ACHN (cell line): ENCODE data around the gene PXMP4.

Experiments
- DNase-seq: peaks from one replicate; pipeline ENCODE4 v3.0.0-alpha.2; 2015
- in situ Hi-C: cut with HindIII; loops from 2 replicates; pipeline ENCODE4 v1.10.0; 2017; ENCODE audit warnings: low sequenced_read_pairs, low pct_ligation_motif_present, low pct_unique_long_range_greater_than_20kb

Gene PXMP4

DNA sequence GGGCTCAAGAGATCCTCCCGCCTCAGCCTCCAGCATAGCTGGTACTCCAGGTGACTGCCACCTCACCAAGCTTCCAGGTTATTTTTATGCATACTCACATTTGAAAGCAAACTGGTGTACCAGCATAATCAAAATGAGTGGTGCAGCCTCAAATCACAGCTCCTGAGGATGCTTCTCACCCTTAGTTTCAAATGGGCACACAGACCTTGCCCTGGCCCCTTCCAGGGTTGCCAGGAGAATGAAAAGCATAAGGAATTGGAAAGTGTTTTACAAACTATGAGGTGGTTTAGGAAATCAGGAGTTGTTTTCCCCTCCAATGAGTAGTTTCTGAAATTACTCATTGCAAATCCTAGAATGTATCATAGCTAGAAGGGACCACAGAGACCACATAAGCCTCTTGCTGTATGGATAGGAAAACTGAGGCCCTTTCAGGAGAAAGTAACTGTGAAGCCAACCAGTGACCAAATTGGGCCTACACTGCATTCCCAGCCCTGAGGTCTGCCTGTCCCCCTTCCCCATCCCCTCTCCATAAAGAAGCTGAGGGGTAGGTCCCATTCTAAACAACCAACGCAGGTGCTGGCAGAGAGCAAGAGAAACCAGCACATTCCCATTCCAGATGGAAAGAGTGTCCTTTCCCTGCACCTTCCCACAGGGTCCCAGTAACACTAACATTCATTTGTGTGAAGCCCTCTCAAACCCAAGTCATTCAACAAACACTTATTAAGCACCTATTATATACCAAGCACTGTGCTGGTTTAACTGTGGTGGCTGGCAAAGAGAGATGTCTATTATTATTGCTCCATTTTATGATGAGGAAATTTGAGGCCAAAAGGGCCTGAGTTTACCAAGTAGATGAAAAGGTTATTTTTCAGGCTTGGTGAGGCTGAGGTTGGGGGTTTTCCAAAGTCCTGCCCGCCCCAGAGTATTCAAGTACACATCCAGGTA, 31.8 kb downstream of the PXMP4 start:
- in situ Hi-C loops: no loop called here
- DNase-seq: no peak

GRCh38 chr20:33687370-33687915, 32.7 kb downstream of the PXMP4 start:
- in situ Hi-C loops: no loop called here
- DNase-seq: no peak

GRCh38 chr20:33686984-33687366, 33.1 kb downstream of the PXMP4 start:
- no peak for DNase-seq
- in situ Hi-C loops: no loop called here

GRCh38 chr20:33686100-33686983, 33.8 kb downstream of the PXMP4 start, which contains the start of gene E2F1:
Gene E2F1 (minus strand): TSS chr20:33686385. CDS start chr20:33686264, 121 bp downstream.
- in situ Hi-C loops: no loop called here
- peak; percentile 89 for DNase-seq

DNA sequence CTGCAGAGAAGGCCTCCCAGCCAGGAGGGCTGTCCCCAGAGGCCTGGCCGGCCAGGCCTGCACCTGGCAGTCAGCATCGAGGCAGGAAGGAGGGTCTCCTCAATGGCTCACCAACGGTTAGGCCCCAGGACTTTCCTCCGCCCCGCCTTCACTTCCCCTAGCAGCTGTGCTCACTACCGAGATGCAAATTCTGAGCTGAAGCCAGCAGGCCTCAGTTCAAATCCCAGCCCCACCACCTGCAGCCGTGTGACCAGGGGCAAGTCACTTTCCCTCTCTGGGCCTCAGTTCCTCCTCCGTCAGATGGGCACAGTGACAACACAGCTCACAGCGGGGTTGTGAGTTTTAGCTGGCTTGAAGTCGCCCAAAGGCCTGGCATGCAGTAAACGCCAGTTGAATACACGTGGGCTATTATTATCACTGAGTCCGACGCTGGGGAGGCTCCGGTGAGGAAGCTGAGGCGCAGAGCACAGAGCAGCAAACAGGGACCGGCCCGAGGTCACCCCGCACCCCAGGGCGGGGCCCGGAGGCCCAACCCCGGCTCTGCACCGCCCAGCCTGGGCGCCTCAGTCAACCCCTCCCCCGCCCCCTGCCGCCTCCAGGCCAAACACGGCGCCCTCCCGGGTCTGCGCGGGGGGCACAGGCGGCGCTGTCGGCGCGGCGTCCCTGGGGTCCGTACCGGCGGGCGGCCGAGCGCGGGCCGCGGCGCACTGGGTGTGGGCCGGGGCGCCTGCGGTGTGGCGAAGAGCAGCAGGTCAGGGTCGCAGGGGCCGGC, 34.6 kb downstream of the PXMP4 start:
- in situ Hi-C loops: no loop called here
- DNase-seq: peak; percentile 26

GRCh38 chr20:33684533-33685327, 35.4 kb downstream of the PXMP4 start:
- no peak for DNase-seq
- in situ Hi-C loops: no loop called here

DNA sequence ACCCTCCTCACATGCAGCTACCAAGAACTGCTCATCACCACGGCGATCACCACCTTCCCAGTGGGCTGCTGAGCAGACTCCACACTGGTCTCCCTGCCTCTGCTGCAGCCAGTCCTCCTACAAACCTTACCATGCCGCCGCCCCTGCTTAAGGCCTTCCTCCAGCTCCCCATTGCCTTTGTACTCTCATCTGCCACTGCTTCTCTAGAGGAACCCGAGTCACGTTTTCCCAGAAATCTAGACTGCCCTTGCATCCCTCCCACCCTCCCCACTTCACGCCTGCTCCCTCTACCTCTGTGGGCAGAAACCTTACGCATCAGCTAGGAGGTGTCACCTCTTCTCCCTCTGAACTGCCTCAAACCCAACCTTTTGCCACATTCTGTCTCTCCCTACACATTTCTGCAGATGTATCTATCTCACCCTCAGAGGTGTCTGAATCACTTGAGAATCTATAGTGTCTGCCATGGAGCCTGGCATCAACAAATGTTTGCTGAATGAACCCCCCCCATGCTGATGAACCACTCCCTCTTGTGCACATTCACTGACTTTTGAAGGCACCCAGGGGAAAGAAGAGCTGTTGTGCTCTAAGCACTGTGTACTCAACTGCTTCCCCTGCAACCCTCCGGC, 38.3 kb downstream of the PXMP4 start:
- no peak for DNase-seq
- in situ Hi-C loops: no loop called here

- DNase-seq: no peak
- in situ Hi-C loops: no loop called here
Observed at GRCh38 chr20:33681288-33681687, 38.8 kb downstream of the PXMP4 start.

DNA sequence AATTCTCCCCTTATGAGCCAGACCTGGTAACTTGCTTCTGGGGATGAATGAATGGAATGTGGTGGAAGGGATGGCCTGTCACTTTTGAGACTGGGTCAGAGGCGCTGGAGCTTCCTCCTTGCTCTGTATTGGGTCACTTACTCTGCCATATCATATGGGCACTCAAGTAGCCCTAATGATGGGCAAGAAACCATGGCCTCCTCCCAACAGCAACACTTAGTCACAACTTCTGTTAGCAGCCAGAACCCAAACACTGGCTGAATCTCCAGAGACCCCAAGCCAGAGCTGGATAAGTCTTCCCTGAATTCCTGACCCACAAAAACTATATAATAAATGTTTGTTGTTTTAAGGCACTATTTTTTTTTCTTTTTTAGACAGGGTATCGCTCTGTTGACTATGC, 39.4 kb downstream of the PXMP4 start:
- in situ Hi-C loops: no loop called here
- no peak for DNase-seq

DNA sequence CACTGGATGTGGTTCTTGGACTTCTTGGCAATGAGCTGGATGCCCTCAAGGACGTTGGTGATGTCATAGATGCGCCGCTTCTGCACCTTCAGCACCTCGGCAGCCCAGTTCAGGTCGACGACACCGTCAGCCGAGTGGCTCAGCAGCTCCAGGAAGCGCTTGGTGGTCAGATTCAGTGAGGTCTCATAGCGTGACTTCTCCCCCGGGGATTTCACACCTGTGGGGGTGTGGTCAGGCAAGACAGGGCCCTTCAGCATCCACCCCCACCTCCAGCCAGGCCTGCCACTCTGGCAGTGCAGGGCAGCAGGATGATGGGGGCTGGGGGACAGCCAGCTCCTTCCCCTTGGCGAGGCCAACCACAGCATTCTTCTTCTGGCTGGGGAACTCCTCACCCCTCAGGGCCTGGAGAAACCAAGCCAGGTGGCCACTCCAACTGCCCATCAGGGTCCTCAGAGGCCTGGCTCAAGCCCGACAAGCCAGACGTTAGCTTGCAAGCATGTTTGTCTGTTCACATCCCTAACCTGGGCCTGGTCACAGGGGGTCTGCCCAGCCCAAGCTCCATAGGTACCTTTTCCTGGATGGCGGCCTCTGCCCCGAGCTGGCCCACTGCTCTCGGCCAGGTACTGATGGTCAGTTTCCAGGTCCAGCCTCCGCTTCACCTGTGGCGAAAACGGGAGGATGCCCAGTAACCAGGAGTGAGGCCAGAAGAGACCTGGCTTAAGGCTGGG, 40.2 kb downstream of the PXMP4 start:
- in situ Hi-C loops: no loop called here
- DNase-seq: no peak

GRCh38 chr20:33677991-33678702, 42.0 kb downstream of the PXMP4 start:
- DNase-seq: no peak
- in situ Hi-C loops: no loop called here

- no peak for DNase-seq
Observed at GRCh38 chr20:33676652-33677645, 43.2 kb downstream of the PXMP4 start.

DNA sequence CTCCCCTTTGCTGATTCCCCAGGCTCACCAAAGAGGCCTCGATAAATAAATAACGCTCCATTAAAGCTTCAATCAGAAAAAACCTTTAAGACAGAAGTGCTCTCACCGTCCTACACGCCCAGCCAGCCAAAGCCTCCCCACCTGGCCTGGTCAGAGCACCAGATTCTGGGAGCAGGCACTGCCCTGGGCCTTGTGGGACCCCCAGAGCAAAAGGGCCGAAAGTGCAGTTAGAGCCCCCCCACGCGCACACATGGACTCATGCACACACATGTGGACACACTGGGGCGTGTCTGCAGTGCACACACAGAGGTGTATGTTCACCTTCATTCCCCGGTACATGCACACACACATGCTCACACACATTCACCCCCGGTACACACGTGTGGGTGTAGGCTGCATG, 44.0 kb downstream of the PXMP4 start:
- DNase-seq: no peak
- in situ Hi-C loops: no loop called here

More at GRCh38 chr20:33676652-33677645, 43.2 kb downstream of the PXMP4 start:
- in situ Hi-C loops: no loop called here

DNA sequence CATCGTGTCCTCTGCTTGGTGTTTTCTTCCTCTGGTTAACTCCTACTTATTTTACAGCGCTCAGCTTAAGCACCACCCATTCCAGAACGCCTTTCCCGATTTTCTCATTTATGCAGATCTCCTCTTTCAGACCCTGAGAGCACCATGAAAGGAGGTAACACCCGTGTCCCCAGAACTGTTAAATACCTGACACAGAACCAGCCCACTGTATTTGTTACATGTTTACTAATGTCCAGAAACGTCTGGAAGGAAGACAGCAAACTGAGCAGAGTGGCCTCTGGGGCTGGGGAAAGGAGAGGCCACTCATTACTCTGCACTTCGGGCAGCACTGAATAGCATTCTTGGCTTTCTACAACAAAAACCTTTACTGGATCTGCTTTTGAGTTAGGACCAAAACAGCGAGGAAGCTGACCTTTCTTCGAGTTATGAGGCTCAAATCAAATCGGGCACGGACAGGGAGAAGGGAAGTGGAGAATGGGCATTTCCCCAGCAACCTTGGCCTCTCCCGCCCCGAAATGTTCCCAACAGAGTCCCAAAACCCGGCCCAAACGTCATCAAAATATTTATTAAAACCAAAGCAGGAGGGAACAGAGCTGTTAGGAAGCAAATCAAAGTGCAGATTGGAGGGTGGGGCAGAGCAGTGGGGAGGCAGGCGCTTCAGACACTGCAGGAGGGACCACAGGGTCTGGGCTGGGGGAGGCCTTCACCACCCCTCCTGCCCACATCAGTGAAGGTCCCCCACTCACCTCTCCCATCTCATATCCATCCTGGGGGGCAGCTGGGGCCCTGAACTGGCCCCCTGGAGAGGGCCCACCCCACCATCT, 44.8 kb downstream of the PXMP4 start:
- in situ Hi-C loops: no loop called here
- no peak for DNase-seq
